Kidney (tissue), 14 donors: Measurements from ENCODE around the gene MCU. TPM values are rescaled to one million over a fixed set of nuclear protein-coding genes. Genes with fewer than 3 reads are reported as not detected.

Source experiments
- DNase-seq, 5 donors: peaks; one replicate each; pipeline ENCODE4 v3.0.0-alpha.2; 2013 to 2020
- FAIRE-seq: peaks from 2 replicates; lab custom pipeline; 2012; peaks lifted over from hg19 to GRCh38; lab: Jason Lieb, UNC
- H3K27ac ChIP-seq, 2 donors: one replicate each; pipeline ENCODE4 v1.7.0; 2013; ENCODE audit warnings: low read depth in 2 of 2, low read length in 2 of 2, inconsistent platforms in 1 of 2
- H3K27me3 ChIP-seq: one replicate; pipeline ENCODE4 v1.7.1; 2013; ENCODE audit warnings: low read length, inconsistent platforms; ENCODE audit not compliant: control insufficient read depth, insufficient read depth
- H3K36me3 ChIP-seq, 3 donors: one replicate each; pipeline versions ENCODE4 v1.7.0 to v1.7.1; 2013; ENCODE audit warnings: low read length in 3 of 3, control low read depth in 1 of 3, inconsistent platforms in 1 of 3; ENCODE audit not compliant: insufficient read depth in 3 of 3, control insufficient read depth in 2 of 3
- H3K4me1 ChIP-seq, 3 donors: one replicate each; pipeline versions ENCODE4 v1.7.0 to v1.7.1; 2013; ENCODE audit warnings: low read length in 3 of 3, inconsistent platforms in 1 of 3, low read depth in 1 of 3; ENCODE audit not compliant: control insufficient read depth in 2 of 3, insufficient read depth in 2 of 3
- H3K4me3 ChIP-seq, 3 donors: one replicate each; pipeline versions ENCODE4 v1.7.0 to v1.8.1; 2013; ENCODE audit warnings: low read length in 3 of 3, control low read depth in 1 of 3, inconsistent platforms in 1 of 3
- H3K9ac ChIP-seq, 3 donors: one replicate each; pipeline versions ENCODE4 v1.7.0 to v1.7.1; 2013; ENCODE audit warnings: low read length in 3 of 3, control low read depth in 1 of 3, inconsistent platforms in 1 of 3
- H3K9me3 ChIP-seq, 3 donors: one replicate each; pipeline versions ENCODE4 v1.7.0 to v1.7.1; 2013; ENCODE audit warnings: low read length in 3 of 3, control low read depth in 1 of 3, inconsistent platforms in 1 of 3; ENCODE audit not compliant: control insufficient read depth in 2 of 3, insufficient read depth in 1 of 3
- CTCF ChIP-seq: IDR thresholded peaks from 3 replicates; pipeline ENCODE4 v1.5.1; 2012; ENCODE audit warnings: mild to moderate bottlenecking, moderate library complexity, borderline replicate concordance; ENCODE audit not compliant: insufficient read depth; ENCODE audit errors: extremely low read depth
- intact Hi-C: fragments of 100-400 bp; cut with DNase I; formaldehyde crosslinking; loops from one replicate; pipeline ENCODE4 v1.11.1; 2022
- polyA plus RNA-seq: library from polyadenylated mRNA; stranded (reverse); fragments of 350-450 nt; fragmentation: Illumina TruSeq; extraction: RNeasy Lipid Tissue Mini Kit (QIAGEN cat#74804); gene quantifications from one replicate; pipeline ENCODE4 v1.2.3, GENCODE V29; 2014; ENCODE audit warnings: low read depth, low replicate concordance; ENCODE audit not compliant: insufficient read depth
- total RNA-seq: library from RNA; stranded (reverse); fragmentation: NEBNext Ultra II Directional; extraction: Animal tissue kit (Norgen Biotek cat#: 25700); gene quantifications from one replicate; pipeline ENCODE4 v1.2.1, GENCODE V29; 2021
- donor health status: control.
- donor health status: control.
- donor health status: control.
- donor health status: control.
- donor health status: control.
- donor health status: DM: yes; HTN: yes; CAD: no.
- donor health status: Normal renal cell carcinoma (clear cell type).

Gene MCU
- total and polyA plus RNA-seq, 2 donors from 2014 or later, result 18.6 to 37.6 TPM

DNA sequence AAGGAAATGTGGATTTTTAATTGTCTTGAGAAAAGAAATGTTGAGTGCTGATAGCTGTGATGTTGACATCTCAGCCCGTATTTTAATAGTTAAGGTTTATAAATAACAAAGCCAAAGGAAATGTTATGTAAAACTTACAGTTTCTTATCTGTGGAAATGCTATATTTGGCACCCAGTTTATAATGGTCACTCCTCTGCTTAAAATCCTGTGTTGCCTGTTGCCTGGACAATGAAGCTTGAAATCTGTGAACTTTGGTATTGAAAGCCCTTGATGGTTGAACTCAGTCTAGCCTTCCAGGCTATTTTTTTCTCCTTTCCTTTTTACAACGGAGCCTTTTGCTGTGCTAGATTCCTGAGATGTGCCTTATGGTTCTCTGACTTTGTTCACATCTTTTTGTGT is 46.5 kb downstream of the MCU start:
- FAIRE-seq, result peak; percentile 37
- H3K4me1 ChIP-seq, result peaks cover 2 to 16% (median 12%) of the 10 kb centered on the region in 3 donors
- no peak for TF ChIP-seq CTCF
- H3K9ac ChIP-seq, result no peak overlapping the region
- H3K36me3 ChIP-seq, result peaks cover 0 to 2% (median 0%) of the 10 kb centered on the region in 3 donors
- H3K4me3 ChIP-seq, result no peak overlapping the region
- H3K27me3 ChIP-seq, result no peaks in the 10 kb centered on the region
- H3K27ac ChIP-seq, result peak overlapping the region; percentile 37 to 54
- peak in 2 of 5 donors; percentile 69 to 93 for DNase-seq
- intact Hi-C loops, result no loop called here
- H3K9me3 ChIP-seq, result no peaks in the 10 kb centered on the region

- Histone ChIP-seq H3K9me3 (no peaks in the 10 kb centered on the region), H3K4me1 (peaks cover 2 to 16% (median 9%) of the 10 kb centered on the region in 3 donors), H3K36me3 (peaks cover 0 to 2% (median 0%) of the 10 kb centered on the region in 3 donors), H3K27ac (no peak overlapping the region), H3K27me3 (no peaks in the 10 kb centered on the region), H3K9ac (no peak overlapping the region), H3K4me3 (no peak overlapping the region)
- FAIRE-seq (no peak), DNase-seq (peak in 1 of 5 donors; percentile 19)
- intact Hi-C loops, result no loop called here
- no peak for TF ChIP-seq CTCF
Observed at GRCh38 chr10:72740528-72740927, 48.6 kb downstream of the MCU start.

DNA sequence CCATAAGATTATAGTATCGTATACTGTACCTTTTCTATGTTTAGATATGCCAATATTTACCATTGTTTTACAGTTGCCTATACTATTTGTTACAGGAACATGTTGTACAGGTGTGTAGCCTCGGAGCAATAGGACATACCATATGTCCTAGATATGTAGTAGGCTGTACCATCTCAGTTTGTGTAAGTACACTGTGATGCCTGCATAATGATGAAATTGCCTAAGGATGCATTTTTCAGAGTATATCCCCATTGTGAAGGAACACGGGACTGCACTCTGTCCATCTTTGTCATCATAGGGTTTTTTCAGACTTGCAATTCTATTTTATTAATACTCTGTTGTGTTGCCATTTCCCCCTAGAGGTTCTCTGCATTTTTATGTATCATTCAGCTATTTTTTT is 50.1 kb downstream of the MCU start:
- Histone ChIP-seq H3K27me3 (no peaks in the 10 kb centered on the region), H3K4me1 (peaks cover 2 to 12% (median 8%) of the 10 kb centered on the region in 3 donors), H3K9me3 (no peaks in the 10 kb centered on the region), H3K36me3 (peaks cover 0 to 2% (median 0%) of the 10 kb centered on the region in 3 donors), H3K27ac (no peak overlapping the region), H3K4me3 (no peak overlapping the region), H3K9ac (no peak overlapping the region)
- DNase-seq (no peak), FAIRE-seq (no peak)
- intact Hi-C loops, result no loop called here
- TF ChIP-seq CTCF, result no peak

DNA sequence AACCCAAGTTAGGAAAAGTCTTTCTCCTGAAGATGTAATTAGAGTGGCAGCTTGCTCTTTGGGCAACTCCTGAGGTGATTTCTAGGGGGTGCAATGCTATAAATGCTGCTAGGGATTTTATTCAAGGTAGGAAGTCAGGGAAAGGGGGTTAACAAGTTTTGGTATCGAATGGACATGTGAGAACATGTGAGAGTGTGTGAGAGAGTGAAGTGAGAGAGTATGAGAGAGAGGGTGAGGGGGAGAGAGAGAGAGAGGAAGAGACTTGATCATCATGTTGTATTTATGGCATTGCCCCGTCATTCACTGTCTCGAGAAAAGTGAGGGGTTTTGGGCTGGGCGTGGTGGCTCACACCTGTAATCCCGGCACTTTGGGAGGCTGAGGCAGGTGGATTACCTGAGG is 50.9 kb downstream of the MCU start:
- no peak for TF ChIP-seq CTCF

More for the DNA sequence above, 50.9 kb downstream of the MCU start:
- peaks cover 2 to 13% (median 8%) of the 10 kb centered on the region in 3 donors for H3K4me1 ChIP-seq
- intact Hi-C loops, result no loop called here
- no peak overlapping the region for H3K4me3 ChIP-seq
- H3K27me3 ChIP-seq, result no peaks in the 10 kb centered on the region
- H3K27ac ChIP-seq, result no peak overlapping the region
- DNase-seq (no peak), FAIRE-seq (no peak)
- no peak overlapping the region for H3K9ac ChIP-seq
- H3K36me3 ChIP-seq, result peaks cover 0 to 2% (median 0%) of the 10 kb centered on the region in 3 donors
- H3K9me3 ChIP-seq, result no peaks in the 10 kb centered on the region
